GM18505 (cell line): Measurements from ENCODE around the gene RAG2.
A peak's percentile ranks its signal among the peaks of the same experiment; 100 is the strongest.

Source experiments
- ATAC-seq: cut with Tn5 transposase; IDR thresholded peaks from one replicate; pipeline ENCODE4 v1.9.1; 2021; ENCODE audit not compliant: unreplicated experiment
- POLR2A ChIP-seq: IDR thresholded peaks from 4 replicates; pipeline ENCODE4 v1.6.1; 2011; ENCODE audit warnings: borderline replicate concordance; ENCODE audit not compliant: insufficient read depth, insufficient read length; ENCODE audit errors: extremely low read depth

RAG2 gene

DNA sequence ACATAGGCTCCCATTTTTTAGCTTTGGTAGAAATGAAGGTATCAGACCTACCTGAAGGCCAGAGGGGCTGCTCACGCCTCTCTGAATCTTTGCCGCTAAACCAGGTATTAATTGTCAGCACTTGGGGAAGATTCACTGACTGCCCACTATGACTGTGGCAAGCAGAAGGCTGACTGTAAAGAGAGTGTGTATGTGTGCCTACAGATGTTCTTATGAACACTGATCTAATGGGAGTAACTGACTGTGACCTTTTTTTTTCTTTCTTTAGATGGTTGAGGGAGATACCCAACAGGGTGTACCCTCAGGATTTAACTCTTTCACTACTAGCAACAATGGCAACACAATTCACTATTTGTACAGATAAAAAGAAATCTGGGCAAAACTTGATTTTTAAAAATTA is at the start of gene RAG2:
RAG2 (minus strand) TSS at position 186 of the 400 bp plus-strand sequence. CDS start 4,068 bp downstream, outside the sequence.
- ATAC-seq, result no peak
- no peak for TF ChIP-seq POLR2A

- TF ChIP-seq POLR2A, result no peak
- no peak for ATAC-seq
Observed at GRCh38 chr11:36638556-36638955, 40.5 kb upstream of the RAG2 start.

DNA sequence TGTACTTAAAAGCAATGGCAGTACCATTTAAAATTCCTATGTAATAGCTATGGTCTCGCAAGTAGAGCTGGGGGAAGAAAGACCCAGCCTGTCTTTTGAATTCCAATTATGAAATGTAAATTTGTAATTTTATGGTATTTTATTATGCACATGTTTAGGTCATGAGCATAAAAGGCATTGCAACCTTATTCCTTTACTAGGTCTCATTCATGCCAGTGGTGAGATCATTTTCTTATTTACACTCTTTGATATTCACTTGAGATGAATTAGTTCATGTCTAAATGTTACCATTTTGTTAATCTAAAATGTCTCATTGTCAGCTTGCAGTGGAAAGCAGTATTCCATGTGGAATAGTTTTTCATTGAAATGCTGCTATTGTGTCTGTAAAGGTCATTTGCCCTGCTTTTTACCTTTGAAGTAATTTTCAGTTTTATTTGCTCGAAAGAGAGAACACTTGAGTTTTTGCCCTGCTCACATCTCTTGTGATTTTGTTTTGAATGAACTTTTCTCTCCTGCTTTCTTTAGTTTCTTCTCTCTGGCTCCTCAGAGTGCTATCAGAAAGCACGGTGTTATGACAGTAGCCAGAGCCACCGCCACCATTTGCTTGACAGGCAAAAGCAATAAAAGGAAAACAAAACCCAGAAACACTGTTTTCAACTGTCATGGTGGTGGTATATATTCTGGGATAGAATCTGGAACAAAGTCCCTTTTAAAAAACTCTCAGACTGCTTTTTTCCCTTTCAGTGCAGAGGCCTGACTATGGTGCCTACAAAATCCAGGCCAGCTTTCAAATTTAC is 37.2 kb upstream of the RAG2 start:
- TF ChIP-seq POLR2A, result no peak
- no peak for ATAC-seq

DNA sequence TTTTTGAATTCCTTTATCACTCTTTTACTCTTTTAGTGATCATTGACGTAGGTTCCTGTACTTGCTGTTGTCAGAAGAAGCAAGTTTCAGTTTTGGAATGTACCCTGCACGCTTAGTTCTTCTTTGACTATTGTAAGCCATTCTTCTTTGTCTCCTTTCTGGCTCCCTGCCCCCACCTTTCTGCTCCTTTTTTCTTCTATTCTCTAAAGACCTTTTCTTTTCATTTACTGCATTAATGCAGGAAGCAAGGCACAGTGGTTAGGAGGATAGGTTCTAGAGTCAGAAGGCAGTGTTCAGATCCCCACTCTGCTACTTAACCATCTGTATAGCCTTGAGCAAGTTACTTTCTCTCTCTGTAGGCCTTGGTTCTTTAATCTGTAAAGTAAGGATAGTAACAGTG is 33.7 kb upstream of the RAG2 start:
- ATAC-seq, result peak; percentile 88
- TF ChIP-seq POLR2A, result no peak

- ATAC-seq, result no peak
- TF ChIP-seq POLR2A, result no peak
Observed at GRCh38 chr11:36628765-36629244, 30.8 kb upstream of the RAG2 start.

- no peak for TF ChIP-seq POLR2A
- ATAC-seq, result no peak
Observed at GRCh38 chr11:36628141-36628540, 30.1 kb upstream of the RAG2 start.

GRCh38 chr11:36627471-36627870 is 29.4 kb upstream of the RAG2 start:
- TF ChIP-seq POLR2A, result no peak
- no peak for ATAC-seq

- ATAC-seq, result no peak
- no peak for TF ChIP-seq POLR2A
Observed at GRCh38 chr11:36627006-36627405, 29.0 kb upstream of the RAG2 start.

- TF ChIP-seq POLR2A, result no peak
Observed at GRCh38 chr11:36623494-36623893, 25.5 kb upstream of the RAG2 start.

DNA sequence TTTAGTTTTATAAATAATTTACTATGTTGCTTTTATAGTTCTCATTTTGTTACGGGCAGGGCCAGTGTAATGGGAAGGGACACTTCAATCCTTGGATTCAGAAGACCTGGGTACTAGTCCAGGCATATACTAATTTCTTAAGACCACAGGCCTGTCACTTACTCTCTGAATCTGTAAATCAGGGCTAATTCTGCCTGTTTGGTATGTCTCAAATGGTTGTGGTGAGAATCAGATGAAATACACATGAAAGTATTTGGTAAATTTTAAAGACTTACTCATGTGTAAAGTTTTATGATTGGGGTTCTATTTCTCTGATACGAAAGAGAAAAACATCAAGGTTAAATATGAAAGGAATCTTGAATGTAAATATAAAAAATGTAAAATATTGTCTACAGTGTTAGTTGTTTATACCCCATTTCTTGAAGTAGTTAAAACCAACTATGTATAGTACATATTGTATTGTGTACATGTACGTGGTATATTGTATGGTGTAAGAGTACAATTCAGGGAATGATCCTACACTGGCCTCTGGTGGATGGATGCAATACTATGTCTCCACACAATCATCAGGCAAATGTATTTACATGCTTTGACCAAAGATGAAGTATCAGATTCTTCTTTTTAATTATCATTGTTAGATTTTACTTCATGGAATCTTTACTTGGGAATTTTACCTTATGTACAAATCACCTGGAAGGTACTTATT is 24.5 kb upstream of the RAG2 start:
- ATAC-seq, result no peak
- no peak for TF ChIP-seq POLR2A

More at GRCh38 chr11:36623494-36623893, 25.5 kb upstream of the RAG2 start:
- ATAC-seq, result no peak

DNA sequence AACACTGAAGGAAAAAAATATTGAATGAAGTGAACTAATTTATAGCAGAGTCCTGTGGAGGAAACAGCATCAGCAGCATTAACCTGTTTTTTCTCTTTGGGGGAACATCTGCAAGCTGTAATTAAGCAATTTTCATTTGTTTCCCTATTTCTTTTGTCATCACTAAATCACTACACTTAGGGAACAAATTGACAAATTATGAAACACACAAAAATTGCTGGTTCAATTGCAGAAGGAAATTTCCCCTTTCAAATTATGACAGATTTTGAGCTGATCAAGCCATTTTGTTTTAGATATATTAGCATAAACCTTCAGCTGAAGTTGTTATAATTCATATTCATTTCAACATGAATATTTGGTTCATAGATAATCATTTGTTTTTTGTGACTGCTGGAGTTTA is 22.2 kb upstream of the RAG2 start:
- no peak for ATAC-seq
- TF ChIP-seq POLR2A, result no peak

DNA sequence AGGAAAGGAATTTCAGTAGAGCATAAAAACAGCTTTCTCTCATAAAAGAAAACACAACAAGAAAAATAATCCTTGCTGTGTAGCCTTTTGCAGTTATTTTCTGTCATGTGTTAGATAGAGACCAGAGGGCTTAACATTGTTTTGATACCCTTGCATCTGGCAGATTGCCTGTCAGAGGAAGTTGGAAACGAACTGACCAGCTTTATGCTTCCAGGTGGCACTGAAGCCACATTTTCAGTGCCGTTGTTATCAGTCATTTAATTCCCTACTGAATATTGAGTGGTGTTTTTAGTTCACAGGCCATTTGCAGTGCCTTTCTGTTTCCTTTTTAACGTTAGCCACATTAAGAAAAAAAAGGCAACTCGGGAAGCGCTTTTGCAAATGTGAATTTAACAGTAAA is 21.5 kb upstream of the RAG2 start:
- TF ChIP-seq POLR2A, result no peak

DNA sequence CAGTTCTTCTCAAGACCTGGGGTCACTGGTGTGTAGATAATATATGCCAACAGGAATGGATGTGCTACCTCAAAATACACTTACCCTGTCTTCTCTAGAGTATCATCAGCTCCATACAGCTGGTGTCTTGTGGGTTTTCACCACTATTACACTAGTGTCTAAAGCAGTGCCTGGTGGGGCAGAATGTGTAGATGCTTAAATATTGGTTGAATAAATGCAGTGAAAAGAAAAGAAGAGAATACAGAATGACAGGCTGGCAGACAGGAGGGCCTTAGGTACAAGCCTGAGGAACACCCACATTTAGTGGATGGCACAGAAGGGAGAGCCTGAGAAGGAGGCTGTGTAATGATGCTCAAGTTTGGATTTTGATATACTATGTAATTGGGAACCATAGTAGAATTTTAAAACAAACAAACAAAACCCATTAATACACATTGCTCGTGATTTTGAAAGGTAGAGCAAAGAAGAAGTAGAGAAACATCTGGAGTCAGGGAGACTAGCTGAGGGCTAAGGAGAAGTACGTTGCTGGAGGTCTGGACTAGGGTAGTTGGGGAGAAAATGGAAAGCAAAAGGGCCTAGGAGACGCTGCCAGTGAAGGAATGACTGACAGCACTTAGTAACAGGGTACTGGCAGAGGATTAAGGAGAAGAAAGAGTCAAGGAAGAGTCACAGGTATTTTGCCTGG is 20.5 kb upstream of the RAG2 start:
- no peak for TF ChIP-seq POLR2A
- no peak for ATAC-seq

More for the DNA sequence above, 21.5 kb upstream of the RAG2 start:
- no peak for ATAC-seq
